WTC11 (cell line): ENCODE data around the gene CSNK1A1.

Experiments
- AFF4 ChIP-seq: sonication (generic); formaldehyde crosslinking; IDR thresholded peaks from 2 replicates; pipeline ENCODE4 v1.8.1; 2023; ENCODE audit warnings: mild to moderate bottlenecking, missing genetic modification reagents, borderline replicate concordance
- CBFB ChIP-seq: sonication (generic); formaldehyde crosslinking; IDR thresholded peaks from 2 replicates; pipeline ENCODE4 v1.8.1; 2022; ENCODE audit warnings: mild to moderate bottlenecking, low read depth, missing genetic modification reagents
- CDX4 ChIP-seq: fragments of 250-450 bp; sonication (Bioruptor Pico); IDR thresholded peaks from 2 replicates; pipeline ENCODE4 v1.9.0; 2021; ENCODE audit warnings: moderate library complexity, mild to moderate bottlenecking, inconsistent platforms, borderline replicate concordance
- CTCF ChIP-seq: fragments of 200-600 bp; IDR thresholded peaks from 2 replicates; pipeline ENCODE4 v1.8.0; 2022; ENCODE audit warnings: antibody characterized with exemption
- E2F4 ChIP-seq: sonication (generic); formaldehyde crosslinking; IDR thresholded peaks from 2 replicates; pipeline ENCODE4 v1.8.1; 2022; ENCODE audit warnings: low read depth, mild to moderate bottlenecking, moderate library complexity, missing genetic modification reagents, borderline replicate concordance
- FOXP1 ChIP-seq: sonication (generic); formaldehyde crosslinking; IDR thresholded peaks from 2 replicates; pipeline ENCODE4 v1.8.0; 2022; ENCODE audit warnings: missing genetic modification reagents, mild to moderate bottlenecking, moderate library complexity, borderline replicate concordance
- IRF1 ChIP-seq: sonication (generic); formaldehyde crosslinking; IDR thresholded peaks from 2 replicates; pipeline ENCODE4 v1.8.0; 2023; ENCODE audit warnings: missing genetic modification reagents
- IRF2 ChIP-seq: sonication (generic); formaldehyde crosslinking; IDR thresholded peaks from 2 replicates; pipeline ENCODE4 v1.8.0; 2022; ENCODE audit warnings: low read depth, missing genetic modification reagents, borderline replicate concordance
- MAX ChIP-seq: sonication (generic); formaldehyde crosslinking; IDR thresholded peaks from 2 replicates; pipeline ENCODE4 v1.8.0; 2022; ENCODE audit warnings: mild to moderate bottlenecking, missing genetic modification reagents
- NFYB ChIP-seq: sonication (generic); formaldehyde crosslinking; conservative IDR thresholded peaks from 2 replicates; pipeline ENCODE4 v1.8.0; 2022; ENCODE audit warnings: low read depth, missing genetic modification reagents
- NR3C1 ChIP-seq: sonication (generic); formaldehyde crosslinking; conservative IDR thresholded peaks from 2 replicates; pipeline ENCODE4 v1.8.1; 2023; ENCODE audit warnings: low read depth, mild to moderate bottlenecking, missing genetic modification reagents
- PREB ChIP-seq: sonication (generic); formaldehyde crosslinking; IDR thresholded peaks from 2 replicates; pipeline ENCODE4 v1.8.1; 2022; ENCODE audit warnings: mild to moderate bottlenecking, missing genetic modification reagents, moderate library complexity, borderline replicate concordance
- SP1 ChIP-seq: sonication (generic); formaldehyde crosslinking; conservative IDR thresholded peaks from 2 replicates; pipeline ENCODE4 v1.8.1; 2022; ENCODE audit warnings: missing genetic modification reagents
- TCF7 ChIP-seq: sonication (generic); formaldehyde crosslinking; IDR thresholded peaks from 2 replicates; pipeline ENCODE4 v1.8.0; 2022; ENCODE audit warnings: mild to moderate bottlenecking, low read depth, missing genetic modification reagents, moderate library complexity

GRCh38 chr5:149453618-149454415 lies 97.4 kb downstream of the CSNK1A1 start:
- TF ChIP-seq IRF2 (no peak), CBFB (CRISPR knock-in tag) (no peak), PREB (no peak), CTCF (no peak), NR3C1 (CRISPR knock-in tag) (no peak), NFYB (CRISPR knock-in tag) (no peak), AFF4 (CRISPR knock-in tag) (no peak), SP1 (CRISPR knock-in tag) (no peak), FOXP1 (CRISPR knock-in tag) (no peak), IRF1 (CRISPR knock-in tag) (no peak), CDX4 (CRISPR knock-in tag) (no peak), MAX (CRISPR knock-in tag) (no peak), E2F4 (CRISPR knock-in tag) (no peak), TCF7 (CRISPR knock-in tag) (no peak)
